HL-60 (cell line): ENCODE data around the gene DGKH.

Source experiments
- CTCF ChIP-seq: IDR thresholded peaks from one replicate; pipeline ENCODE4 v1.5.1; 2011; ENCODE audit warnings: low read length, control low read depth, inconsistent platforms; ENCODE audit not compliant: insufficient read depth
- POLR2AphosphoS5 ChIP-seq: IDR thresholded peaks from 2 replicates; pipeline ENCODE4 v1.6.1; 2012; ENCODE audit warnings: low read depth
- REST ChIP-seq: IDR thresholded peaks from 2 replicates; pipeline ENCODE4 v1.6.1; 2012; ENCODE audit warnings: low read depth; ENCODE audit not compliant: insufficient replicate concordance

GRCh38 chr13:42109957-42110356 lies 61.5 kb downstream of the DGKH start:
- TF ChIP-seq CTCF (no peak), POLR2AphosphoS5 (no peak), REST (no peak)
